Fibroblast of mammary gland (primary cell): Measurements from ENCODE around the gene CTNND2.
A peak's percentile ranks its signal among the peaks of the same experiment; 100 is the strongest.

Experiments used
- DNase-seq: peaks from one replicate; pipeline ENCODE4 v3.0.0-alpha.2; 2010; ENCODE audit warnings: low read depth
- H3K4me3 ChIP-seq: 2 replicates; pipeline ENCODE4 v1.5.1; 2011; ENCODE audit warnings: low read depth, mild to moderate bottlenecking, low read length, moderate library complexity; ENCODE audit not compliant: control insufficient read depth
- TF ChIP-seq, protein P1 (sequence below): conservative IDR thresholded peaks from 2 replicates; pipeline ENCODE4 v1.5.1; 2011; ENCODE audit warnings: low read depth, low read length, inconsistent platforms; ENCODE audit not compliant: control insufficient read depth, insufficient read depth

Gene CTNND2

DNA sequence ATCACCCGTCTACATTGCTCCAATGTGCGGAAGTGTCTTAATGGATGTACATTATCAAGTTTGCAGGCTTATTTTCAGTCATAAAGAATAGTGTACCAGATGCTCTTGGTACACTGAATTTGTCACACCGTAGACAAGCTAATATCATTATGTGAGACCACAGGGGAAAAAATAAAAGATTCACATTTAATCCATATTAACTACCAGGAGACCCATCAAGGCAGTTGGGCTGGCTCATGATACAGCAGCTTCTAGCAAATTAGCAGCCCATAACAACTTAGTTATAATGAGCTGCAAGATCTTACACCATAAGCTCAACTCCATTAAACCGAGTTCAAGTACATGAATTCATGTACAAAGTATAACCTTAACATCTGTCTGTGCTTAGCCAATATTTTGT is 324.9 kb downstream of the CTNND2 start:
- TF ChIP-seq, protein P1, sequence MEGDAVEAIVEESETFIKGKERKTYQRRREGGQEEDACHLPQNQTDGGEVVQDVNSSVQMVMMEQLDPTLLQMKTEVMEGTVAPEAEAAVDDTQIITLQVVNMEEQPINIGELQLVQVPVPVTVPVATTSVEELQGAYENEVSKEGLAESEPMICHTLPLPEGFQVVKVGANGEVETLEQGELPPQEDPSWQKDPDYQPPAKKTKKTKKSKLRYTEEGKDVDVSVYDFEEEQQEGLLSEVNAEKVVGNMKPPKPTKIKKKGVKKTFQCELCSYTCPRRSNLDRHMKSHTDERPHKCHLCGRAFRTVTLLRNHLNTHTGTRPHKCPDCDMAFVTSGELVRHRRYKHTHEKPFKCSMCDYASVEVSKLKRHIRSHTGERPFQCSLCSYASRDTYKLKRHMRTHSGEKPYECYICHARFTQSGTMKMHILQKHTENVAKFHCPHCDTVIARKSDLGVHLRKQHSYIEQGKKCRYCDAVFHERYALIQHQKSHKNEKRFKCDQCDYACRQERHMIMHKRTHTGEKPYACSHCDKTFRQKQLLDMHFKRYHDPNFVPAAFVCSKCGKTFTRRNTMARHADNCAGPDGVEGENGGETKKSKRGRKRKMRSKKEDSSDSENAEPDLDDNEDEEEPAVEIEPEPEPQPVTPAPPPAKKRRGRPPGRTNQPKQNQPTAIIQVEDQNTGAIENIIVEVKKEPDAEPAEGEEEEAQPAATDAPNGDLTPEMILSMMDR = no peak
- no peak for DNase-seq
- no peak overlapping the region for H3K4me3 ChIP-seq

DNA sequence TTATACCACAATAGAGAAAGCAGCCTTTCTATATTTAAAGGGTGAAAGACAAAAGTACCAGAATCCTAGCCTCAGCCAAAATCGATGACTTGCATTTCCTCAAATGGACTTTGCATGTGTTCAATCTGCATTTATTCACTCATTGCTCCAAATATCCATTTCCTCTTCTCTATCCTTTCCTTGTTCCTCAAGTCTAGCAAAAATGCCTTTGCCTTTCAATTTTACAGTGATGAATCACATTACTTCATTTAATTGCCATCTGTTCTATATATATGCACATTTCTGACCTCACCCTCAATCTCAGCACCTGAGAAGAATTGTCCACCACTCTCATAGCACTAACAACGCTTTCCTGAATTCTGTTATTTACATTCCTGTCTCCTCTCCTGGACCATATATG is 329.5 kb downstream of the CTNND2 start:
- TF ChIP-seq, protein P1 = no peak
- no peak overlapping the region for H3K4me3 ChIP-seq
- no peak for DNase-seq

DNA sequence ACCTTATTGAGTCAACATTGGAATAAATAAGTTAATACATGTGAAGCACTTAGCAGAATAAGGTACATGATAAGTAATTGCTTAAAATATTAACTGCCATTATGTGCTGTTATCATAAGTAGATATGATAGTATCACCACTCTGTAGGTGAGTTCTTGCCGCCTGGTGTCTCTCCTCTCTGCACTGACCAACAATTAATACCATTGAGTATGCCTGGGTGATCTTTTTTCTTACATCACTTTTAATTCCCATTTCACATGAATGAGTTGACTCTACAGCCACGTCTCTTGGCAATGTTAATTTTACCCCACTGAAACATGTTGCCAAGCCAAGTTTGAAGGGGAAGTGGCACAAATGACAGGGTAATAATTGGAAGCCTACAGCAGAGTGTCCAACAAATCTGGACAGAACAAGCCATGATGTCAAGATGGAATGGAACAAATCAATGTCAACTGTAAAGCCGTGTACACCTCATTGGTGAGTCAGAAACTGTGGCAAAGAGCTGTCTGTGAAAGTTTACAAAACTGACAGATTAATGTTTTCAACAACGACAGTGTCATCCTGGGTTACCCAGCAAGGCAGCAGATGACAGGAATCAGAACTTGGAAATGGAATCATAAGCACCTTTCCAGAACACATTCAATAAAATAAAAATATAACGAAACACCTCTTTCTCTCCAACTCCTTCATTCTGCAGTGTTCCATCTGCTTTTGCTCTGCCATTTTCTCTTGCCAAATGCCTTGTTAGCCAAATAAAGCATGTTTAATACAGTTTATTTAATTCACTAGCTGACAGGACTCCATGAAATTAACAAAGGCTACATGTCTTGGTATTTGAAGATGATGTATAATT is 330.9 kb downstream of the CTNND2 start:
- DNase-seq = no peak
- TF ChIP-seq, protein P1 = no peak
- no peak overlapping the region for H3K4me3 ChIP-seq

DNA sequence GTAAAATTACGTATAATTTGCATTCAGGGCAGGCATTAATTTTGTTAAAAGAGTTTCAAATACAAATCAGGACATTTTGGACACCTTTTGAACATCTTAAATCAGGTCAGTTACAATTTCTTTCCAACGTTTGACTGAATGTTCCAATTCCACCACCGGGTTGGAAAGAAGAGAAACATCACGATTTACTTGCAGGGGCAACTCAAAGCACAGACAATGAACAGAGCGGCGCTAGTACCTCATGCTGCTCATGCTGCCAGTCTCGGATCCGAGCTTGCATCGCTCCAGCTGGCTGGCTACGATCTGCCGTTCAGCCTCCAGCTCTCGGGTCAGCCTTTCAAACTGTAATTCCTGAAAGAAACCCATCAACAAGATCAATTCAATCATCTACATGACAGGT is 339.5 kb downstream of the CTNND2 start:
- H3K4me3 ChIP-seq = no peak overlapping the region
- TF ChIP-seq, protein P1 = no peak
- no peak for DNase-seq

DNA sequence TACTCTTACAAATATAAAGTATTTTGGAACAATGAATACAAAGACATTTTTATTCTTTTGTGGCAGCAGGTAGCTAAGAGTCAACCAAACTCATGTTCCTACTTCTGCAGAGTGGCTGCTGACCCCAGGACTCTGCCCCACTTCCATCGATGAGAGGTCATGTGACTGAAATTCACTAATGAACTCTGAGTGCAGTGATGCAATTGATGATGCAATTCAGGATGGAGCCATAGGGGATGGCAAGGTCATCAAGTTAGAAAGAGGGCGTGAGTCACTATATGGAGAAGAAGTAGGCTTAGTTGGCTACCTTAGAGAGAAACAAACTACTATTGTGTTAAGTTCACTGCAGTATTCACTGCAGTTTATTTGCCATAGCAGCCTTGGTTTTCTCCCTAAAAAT is 340.4 kb downstream of the CTNND2 start:
- no peak overlapping the region for H3K4me3 ChIP-seq
- TF ChIP-seq, protein P1 = no peak
- DNase-seq = peak; percentile 5

DNA sequence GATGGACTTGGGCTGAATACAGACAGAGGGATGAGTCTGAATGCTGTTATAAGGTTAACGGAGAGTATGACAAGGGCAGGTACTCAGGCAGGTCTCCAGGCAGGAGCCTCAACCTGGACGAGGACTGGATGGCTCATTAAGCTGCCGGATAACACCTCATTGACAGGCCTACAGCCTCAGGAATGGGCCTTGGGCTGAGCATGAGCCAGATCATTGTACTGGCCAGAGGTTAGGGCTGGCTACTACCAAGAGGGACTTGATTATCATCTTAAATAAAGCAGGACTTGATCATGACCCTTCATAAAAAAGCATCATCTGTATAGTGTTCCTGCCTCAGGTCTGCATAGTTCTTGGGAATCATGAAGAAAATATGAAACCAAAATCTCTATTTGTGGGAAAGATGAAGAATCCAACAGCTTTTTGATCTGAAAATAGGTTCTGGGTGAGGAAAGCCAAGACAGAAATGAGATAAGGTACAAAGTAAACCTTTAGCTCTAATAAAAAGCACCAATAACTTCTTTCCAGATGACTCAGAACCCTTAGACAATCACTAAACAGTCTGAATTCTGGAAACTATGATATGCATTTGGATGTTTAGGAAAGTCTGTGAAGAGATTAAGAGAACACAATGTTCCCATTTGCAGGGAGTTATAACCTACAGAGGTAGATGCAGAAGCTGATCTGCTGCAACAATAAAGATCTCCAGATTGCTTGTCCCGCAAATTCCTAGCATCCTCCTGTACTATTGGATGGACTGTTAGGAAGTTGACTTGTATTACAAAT is 343.1 kb downstream of the CTNND2 start:
- TF ChIP-seq, protein P1 = no peak
- no peak overlapping the region for H3K4me3 ChIP-seq
- no peak for DNase-seq
